Activated T-helper 1 cell treated with anti-CD3 and anti-CD28 coated beads, Interleukin-2, amount 50 U/mL, for 16 hours (primary cell): Measurements from ENCODE around the gene HMGCLL1.

Experiments
- DNase-seq, 2 donors: peaks; one replicate each; pipeline ENCODE4 v3.0.0-alpha.2; 2020; ENCODE audit warnings: low read depth in 1 of 2, low spot score in 1 of 2

HMGCLL1 gene

DNA sequence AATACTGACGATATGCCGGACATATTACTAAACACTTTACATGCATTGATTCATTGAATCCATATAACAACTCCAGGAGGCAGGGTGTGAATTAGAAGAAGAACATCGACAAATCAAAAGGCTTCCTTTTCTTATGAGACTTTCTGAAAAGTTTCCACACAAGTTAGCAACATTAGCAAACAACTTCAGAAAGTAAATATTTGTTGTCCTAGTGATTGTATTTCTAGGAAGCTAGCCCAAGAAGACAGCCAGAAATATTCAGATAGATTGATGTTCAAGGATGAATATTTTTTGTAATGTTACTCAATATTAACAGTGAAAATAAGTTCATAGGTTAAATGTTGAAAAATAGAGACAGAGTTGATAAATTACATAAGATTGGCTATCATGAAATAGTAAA, 131.1 kb downstream of the HMGCLL1 start:
- DNase-seq = no peak

DNA sequence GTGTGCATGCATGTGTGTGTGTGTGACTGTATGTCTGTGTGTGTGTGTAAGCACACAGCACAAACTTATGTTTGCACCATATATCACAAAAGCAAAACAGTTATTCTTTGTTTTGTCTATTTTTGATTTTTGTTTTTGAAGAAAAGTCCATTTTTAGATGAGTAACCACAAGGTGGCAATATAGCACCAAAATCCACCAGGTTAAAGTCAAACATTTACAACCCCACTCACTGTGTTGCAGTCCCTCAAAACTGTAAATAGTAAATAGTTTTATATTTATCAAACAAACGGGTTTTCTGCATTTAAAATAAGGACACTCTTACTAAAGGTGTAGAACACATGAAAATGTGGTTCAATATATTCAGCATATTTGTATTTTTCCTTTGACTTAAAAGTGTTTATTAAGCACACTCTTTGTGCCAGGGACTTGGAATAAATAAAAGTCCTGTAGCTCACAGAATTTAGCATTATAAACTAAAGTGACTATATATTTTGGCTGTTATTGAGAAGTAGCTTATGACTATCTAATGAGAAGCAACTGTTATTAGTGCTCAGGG, 133.3 kb downstream of the HMGCLL1 start:
- DNase-seq = no peak

DNA sequence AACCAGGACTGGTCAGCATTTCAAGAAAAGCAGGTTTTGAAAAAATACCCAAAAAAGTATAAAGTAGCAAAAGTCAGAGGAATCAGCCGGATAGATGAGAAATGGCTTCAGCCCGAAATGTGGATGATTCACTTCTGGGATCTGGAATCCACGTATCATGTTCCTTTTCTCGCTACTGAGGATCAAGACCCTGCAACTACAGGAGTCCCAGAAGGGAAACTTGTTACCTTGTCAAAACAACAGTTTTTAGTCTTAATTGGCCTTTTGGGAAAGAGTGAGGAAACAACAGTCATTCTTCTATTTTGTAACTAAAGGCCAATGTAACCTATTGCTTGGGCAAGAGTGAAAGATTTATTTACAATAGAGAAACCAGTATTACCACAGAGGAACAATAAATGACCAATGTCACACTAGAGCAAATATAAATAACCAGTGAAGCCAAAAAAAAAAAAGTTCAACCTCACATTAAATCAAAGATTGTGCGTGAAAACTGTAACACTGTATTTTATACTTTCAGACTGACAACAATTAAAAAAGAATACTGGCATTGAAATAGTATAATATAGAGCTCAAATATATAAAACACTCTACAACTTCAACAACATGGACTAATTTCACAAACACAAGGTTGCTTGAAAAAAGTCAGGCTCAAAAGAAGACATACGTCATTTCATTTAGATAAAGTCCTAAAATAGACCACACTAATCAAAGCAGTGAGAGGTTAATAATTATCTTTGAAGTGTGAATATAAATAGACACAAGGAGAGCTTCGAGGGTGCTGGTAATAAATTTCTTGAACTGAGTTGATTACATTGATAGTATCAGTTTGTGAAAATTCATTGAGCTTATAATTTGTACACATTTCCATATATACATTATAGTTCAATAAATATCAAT, 135.5 kb downstream of the HMGCLL1 start:
- no peak for DNase-seq

DNA sequence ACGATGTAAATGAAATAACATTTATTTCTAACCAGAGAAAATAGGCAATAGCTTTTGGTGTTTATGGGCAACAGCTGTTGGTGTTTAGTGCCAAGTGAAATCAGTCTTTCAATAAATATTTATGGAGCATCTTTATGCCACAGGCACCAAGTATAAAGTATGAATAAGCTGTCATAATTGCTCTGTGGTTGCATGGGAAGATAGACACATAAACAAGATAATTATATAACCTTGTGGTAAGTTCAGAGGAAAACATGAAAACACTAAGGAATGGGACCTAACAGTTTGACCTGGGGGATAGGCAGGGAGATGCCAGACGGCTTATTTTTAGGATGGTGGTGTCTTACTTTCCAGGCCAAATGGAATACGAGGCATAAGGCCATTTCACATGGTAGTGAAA, 140.8 kb downstream of the HMGCLL1 start:
- no peak for DNase-seq

DNA sequence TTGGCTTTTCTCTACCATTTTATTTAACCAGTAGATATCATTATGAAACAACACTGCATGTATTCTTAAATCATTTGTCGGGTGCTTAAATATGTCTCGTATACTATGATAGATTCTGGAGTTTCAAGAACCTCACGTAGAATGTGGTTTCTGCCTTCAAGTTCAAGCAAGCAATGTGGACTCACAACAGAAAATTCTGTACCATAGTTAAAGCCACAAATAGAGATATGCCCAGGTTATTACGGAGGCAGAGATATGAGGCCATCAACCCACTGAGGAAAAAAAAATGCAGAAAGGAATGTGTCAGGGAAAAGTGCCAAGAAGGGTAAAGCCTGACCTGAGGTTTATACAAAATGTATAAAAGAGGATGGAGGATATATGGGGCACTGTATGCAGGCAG, 141.9 kb downstream of the HMGCLL1 start:
- no peak for DNase-seq

DNA sequence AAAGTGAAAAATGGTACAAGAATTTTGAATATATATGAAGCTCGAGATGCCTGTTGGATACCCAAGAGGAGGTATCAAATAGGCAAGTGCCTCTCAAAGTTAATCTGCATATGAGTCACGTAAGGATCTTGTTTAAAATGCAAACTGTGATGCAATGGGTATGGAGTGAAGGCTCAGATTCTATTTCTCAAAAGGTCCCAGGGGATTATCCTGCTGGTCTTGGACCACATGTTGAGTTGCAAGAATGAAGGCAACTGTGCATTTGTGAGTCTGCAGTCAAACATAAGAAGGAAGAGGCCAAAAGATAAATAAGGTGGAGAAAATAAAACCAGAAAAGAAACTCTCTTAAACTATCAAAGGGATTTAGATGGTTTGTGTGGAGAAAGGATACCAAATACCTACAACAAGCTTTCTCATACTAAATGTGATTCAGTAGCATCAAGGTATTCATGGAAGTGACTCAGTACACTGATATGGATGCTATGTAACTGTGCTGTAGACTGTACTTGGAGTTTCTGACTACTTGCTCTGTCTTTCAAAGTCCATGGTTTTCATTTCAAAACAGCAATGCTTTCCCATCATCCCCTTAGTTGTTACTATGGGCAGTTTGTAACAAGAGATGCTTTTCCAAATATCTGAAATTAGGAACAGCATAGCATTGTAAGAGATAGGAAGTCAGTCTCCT, 145.4 kb downstream of the HMGCLL1 start:
- no peak for DNase-seq

DNA sequence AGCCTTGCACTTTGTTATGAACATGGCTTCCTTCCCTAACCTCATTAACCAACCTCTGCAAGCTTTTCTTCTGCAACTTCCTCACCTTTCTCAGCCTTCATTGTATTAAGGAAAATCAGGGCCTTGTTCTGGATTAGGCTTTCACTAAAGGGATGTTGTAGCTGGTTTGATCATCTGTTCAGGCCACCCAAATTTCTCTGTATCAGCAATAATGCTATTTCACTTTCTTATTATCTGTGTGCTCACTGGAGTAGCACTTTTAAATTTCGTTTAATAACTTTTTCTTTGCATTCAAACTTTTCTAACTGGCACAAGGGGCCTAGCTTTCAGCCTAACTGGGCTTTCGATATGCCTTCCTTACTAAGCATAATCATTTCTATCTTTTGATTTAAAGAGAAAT, 155.1 kb downstream of the HMGCLL1 start:
- no peak for DNase-seq

DNA sequence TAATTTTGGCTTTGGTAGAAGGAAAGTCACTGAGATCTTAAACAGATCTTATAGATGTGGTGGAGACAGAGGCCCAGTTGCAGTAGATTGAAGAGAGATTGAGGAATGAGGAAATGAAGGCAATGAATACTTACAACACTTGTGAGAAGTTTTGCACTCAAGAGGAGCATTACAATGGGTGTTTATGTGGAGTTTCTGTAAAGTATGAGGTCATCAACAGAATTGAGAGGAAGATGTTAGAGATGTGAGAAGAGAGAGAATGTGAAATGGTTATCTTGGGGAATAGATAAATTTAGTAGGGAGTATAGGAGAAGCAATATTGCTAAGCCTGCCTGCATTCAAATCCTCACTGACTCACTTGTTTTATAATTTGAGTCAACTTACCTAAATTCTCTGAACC, 168.3 kb downstream of the HMGCLL1 start:
- no peak for DNase-seq

DNA sequence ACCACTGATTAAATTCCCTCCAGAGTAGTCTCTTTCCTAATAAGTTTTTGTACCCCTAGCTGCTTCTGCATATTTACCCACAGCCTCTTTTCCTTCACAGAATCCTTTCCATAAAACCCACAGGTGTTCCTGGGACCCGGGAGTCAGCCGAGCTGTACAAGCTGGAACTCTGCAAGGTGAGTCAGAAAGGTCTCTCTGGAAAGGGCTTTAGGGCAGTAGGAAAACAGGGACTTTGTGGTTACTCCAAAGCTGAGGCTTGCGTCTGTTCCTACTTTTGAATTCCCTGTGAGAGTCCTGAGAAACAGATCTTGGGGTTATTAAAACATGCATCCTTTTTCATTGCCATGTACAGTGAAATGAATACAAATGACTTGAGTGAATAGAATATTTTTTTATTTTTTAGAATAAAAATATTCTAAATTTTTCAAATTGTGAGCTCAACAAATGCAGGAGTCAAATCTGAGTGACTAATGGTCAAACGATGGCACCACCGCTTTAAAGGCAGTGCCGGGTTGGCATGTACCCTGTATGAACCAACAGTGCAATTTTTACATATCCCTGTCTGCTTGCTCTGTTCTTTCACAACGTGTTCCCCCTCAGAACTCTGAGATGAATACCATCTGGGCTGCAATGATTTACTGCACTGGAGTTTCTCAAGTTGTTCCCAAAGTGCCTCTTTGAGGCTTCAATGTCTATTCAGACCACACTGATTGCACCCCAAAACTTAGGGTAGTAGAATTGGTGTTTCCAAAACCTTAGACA, 173.3 kb downstream of the HMGCLL1 start:
- no peak for DNase-seq

DNA sequence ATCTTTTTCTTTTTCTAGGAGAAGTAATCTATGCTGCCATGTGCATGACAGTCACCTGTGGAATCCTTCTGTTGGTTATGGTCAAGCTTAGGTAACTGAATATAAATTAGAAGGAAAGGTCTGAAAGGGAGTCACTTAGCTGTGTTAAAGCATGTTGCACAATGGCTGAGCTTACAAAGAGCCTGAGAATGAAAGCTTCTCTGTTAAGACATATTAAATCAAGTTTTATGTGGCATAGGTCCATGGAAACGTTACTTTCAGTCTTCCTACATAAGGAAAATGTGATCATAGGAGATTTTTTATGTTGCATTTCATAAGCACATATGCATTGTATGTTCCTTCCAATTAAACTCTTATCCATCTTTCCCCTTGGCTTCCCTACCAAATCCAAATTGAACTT, 179.6 kb downstream of the HMGCLL1 start:
- DNase-seq = no peak

DNA sequence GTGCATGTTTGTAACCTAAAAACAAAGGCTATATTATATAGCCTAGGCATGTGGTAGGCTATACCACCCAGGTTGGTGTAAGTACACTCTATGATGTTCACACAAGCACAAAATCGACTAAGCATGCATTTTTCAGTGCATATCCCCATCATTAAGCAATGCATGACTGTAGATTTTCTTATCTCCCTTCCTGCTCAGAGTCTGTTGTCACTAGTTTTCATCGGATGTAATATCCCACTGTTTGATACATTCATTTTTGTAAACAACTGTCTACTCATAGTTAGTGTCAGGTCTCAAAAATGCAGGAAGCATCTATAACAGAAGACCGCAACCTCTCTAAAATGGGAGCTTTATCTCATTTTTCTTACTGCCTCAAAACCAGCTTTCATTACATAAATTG, 181.0 kb downstream of the HMGCLL1 start:
- no peak for DNase-seq

DNA sequence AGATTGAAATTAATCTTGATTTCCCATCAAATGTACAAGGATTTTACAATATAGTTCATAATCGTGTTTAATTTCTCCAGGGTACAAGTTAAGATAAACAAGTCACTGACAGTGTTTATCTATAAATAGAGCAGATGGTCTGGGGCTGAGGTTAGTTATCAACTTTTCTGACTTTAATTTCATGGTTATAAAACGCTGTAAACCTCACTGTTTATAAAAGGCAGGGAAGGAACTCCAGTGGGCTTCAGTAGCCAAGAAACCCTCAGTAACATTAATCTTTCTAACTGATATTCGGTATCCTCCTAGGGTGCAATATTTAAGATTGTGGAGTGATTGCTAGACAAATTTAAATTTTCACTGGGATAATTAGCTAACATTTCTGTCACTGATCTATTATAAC, 183.1 kb downstream of the HMGCLL1 start:
- no peak for DNase-seq

DNA sequence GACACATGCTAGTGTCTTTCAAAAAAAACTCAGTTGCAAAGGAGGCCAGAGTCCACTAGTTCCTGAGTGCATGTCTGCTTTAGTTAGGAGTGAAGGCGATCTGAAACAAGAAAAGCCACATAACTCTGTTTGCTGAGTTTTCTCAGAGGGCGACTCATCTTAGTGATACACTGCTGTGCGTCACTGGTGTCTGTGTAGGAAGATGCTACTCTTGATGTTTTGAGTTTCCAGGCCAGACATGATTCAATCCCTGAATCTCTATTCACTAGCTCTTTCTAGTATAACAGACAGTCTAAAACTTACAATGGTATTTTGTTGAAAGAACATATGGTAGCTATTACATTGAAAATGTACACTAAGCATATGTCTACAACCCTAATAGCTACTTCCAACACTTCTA, 190.8 kb downstream of the HMGCLL1 start:
- DNase-seq = no peak
